Colonic mucosa (tissue), 4 donors: ENCODE results near the gene TASOR2. TPM values are rescaled to one million over a fixed set of nuclear protein-coding genes. Genes with fewer than 3 reads are reported as not detected.

Experiments used
- DNase-seq: peaks from one replicate; pipeline ENCODE4 v3.0.0-alpha.2; 2020
- H3K27ac ChIP-seq: fragments of 200-600 bp; one replicate; pipeline ENCODE4 v1.8.0; 2021
- H3K27me3 ChIP-seq: fragments of 200-600 bp; one replicate; pipeline ENCODE4 v1.8.0; 2021
- H3K36me3 ChIP-seq: fragments of 200-600 bp; one replicate; pipeline ENCODE4 v1.8.0; 2021
- H3K4me1 ChIP-seq: fragments of 200-600 bp; one replicate; pipeline ENCODE4 v1.8.0; 2021; ENCODE audit warnings: mild to moderate bottlenecking
- H3K4me3 ChIP-seq: fragments of 200-600 bp; one replicate; pipeline ENCODE4 v1.8.0; 2021
- H3K9ac ChIP-seq, 2 donors: one replicate each; pipeline ENCODE4 v1.7.0; 2013; ENCODE audit warnings: control low read depth in 2 of 2, low read depth in 2 of 2, low read length in 2 of 2
- H3K9me3 ChIP-seq: fragments of 200-600 bp; one replicate; pipeline ENCODE4 v1.8.0; 2021
- CTCF ChIP-seq: fragments of 200-600 bp; IDR thresholded peaks from one replicate; pipeline ENCODE4 v1.8.0; 2022; ENCODE audit warnings: antibody characterized with exemption, mild to moderate bottlenecking
- intact Hi-C: fragments of 100-400 bp; cut with DNase I; formaldehyde crosslinking; loops from one replicate; pipeline ENCODE4 v1.14.1; 2022
- total RNA-seq, 2 donors: library from RNA; stranded (reverse); fragmentation: NEBNext Ultra II Directional in 1 of 2; extraction: Animal tissue kit (Norgen Biotek cat#: 25700) in 1 of 2; gene quantifications; one replicate each; pipeline ENCODE4 v1.2.1, GENCODE V29; 2021
- donor health status: healthy.
- donor health status: DM: no; HTN: no; CAD: no.
- donor health status: DM: no; HTN: no; CAD: no.

Gene TASOR2
- total RNA-seq, 2 donors from 2014 or later = 41.4 to 57.2 TPM

GRCh38 chr10:5658871-5659618 is 25.6 kb upstream of the TASOR2 start:
- Histone ChIP-seq H3K27me3 (no peaks in the 10 kb centered on the region), H3K4me1 (peaks cover 7% of the 10 kb centered on the region), H3K4me3 (no peak overlapping the region), H3K36me3 (no peaks in the 10 kb centered on the region), H3K27ac (no peak overlapping the region), H3K9ac (no peak overlapping the region), H3K9me3 (no peaks in the 10 kb centered on the region)
- TF ChIP-seq CTCF = no peak
- intact Hi-C loops = no loop called here
- DNase-seq = no peak

DNA sequence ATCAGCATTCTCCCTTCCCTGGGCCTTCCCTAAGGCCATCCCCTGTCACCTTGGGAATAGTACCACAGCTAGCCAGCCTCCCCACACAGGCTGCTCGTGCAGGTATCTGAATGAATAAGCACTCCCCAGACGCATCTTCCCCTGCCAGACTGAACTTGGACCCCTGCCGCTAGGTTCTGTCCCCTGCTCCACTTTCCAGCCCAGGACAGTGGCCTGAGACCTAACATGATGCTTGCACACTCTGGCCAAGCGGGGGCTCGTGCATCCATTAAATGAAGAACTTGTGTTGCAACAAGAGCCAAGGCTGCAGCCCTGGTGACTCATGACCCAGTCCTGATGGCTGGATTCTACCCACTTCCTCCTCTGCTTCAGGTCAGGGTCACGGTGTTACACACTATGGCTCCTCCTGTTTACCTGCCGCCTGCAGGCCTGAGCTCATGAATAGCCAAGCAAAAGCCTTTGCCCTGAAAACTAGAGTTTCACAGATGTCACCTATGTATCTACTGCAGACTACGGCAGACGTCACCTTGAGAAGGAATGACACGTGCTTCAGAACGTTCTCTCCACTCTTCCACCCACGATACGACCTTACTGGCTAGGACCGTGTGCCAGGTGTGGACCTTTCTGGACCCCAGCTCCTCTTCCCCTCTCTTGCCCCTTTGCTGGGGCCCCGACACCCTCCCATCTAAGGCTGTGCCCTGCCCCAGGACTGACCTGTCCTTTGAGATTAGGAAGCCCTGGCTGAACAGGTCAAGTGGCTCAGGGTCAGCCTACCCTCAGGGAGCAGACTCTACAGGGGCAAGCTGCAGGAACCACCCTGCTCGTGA is 24.7 kb upstream of the TASOR2 start:
- DNase-seq = peak; percentile 70
- no peak overlapping the region for H3K27ac ChIP-seq
- TF ChIP-seq CTCF = no peak

GRCh38 chr10:5661043-5661442 is 23.6 kb upstream of the TASOR2 start:
- Histone ChIP-seq H3K27me3 (no peaks in the 10 kb centered on the region), H3K27ac (no peak overlapping the region), H3K4me1 (peaks cover 7% of the 10 kb centered on the region), H3K4me3 (no peak overlapping the region), H3K9me3 (no peaks in the 10 kb centered on the region), H3K36me3 (no peaks in the 10 kb centered on the region), H3K9ac (no peak overlapping the region)
- no peak for TF ChIP-seq CTCF
- intact Hi-C loops = no loop called here
- DNase-seq = no peak

More for the DNA sequence above, 24.7 kb upstream of the TASOR2 start:
- intact Hi-C loops = no loop called here
- Histone ChIP-seq H3K4me1 (peaks cover 7% of the 10 kb centered on the region), H3K9me3 (no peaks in the 10 kb centered on the region), H3K9ac (peak overlapping the region in 1 of 2 donors; percentile 42), H3K27me3 (no peaks in the 10 kb centered on the region), H3K36me3 (no peaks in the 10 kb centered on the region), H3K4me3 (no peak overlapping the region)

DNA sequence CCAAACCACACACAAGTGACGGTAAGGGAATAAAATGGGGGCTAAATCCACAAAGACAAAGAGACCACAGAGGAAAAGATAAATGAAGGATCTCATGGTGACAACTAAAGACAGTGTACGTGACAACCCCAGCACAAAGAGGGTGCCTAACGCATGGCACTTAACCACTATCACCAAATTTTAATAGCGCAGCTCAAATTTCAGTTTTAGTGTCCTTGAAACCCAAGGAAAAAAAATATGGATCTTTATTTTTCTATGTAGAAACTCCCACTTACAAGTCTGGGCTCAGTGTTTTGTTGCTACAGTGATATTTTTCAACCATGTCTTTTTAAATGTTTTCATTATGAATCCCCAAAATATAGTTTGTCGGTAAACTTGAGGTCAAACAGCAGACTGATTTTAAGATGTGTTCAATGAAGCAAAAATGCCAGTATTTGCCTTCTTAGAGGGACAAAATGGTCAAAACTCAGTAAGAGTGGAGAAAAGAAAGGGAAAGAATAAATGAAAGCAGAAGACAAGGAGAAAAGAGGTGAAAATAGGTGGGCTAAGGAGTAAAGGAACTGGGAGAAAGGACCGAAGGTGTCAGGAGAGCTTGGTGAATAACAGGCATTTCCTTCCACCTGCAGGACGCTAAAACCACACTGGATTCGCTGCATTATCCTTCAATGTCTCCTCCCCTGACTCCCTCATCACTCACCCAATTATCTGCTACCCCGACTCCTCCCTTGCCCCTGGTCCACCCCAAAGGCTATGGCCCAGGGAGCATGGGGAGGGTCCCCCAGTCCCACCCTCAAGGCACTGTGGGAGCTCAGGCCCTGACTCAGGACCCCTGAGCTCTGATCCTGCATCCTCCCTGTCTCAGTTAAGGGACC is 21.7 kb upstream of the TASOR2 start:
- Histone ChIP-seq H3K9ac (no peak overlapping the region), H3K27me3 (no peaks in the 10 kb centered on the region), H3K4me1 (peaks cover 13% of the 10 kb centered on the region), H3K36me3 (no peaks in the 10 kb centered on the region), H3K9me3 (no peaks in the 10 kb centered on the region), H3K27ac (no peak overlapping the region), H3K4me3 (no peak overlapping the region)
- no peak for TF ChIP-seq CTCF
- intact Hi-C loops = no loop called here
- peak; percentile 15 for DNase-seq
